HG03460 (cell line): ENCODE measurements around the gene HEPHL1.
A peak's percentile ranks its signal among the peaks of the same experiment; 100 is the strongest.
"Not testable (repeated sequence)": the region's sequence is repeated elsewhere in the genome, so short reads cannot be mapped to it uniquely, and the experiment has no call there.

ENCODE experiments used
- ATAC-seq: cut with Tn5 transposase; IDR thresholded peaks from one replicate; pipeline ENCODE4 v1.9.1; 2021; ENCODE audit not compliant: unreplicated experiment

The HEPHL1 gene

GRCh38 chr11:94077552-94078293 lies 56.6 kb downstream of the HEPHL1 start:
- no peak for ATAC-seq

DNA sequence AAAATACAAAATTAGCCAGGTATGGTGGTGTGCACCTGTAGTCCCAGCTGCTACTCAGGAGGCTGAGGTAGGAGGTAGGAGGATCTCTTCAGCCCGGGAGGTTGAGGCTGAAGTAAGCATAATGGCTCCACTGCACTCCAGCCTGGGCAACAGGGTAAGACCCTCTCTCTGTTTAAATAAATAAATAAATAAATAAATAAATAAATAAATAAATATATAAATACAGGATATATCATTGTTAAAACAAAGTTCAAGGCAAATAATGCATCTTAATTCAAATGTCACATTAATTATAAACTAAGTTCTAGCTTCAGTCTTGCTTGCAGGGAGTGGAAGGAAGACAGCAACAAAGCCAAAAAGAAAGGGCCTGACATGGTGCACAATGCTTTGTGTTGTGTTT lies 63.0 kb downstream of the HEPHL1 start:
- no peak for ATAC-seq

DNA sequence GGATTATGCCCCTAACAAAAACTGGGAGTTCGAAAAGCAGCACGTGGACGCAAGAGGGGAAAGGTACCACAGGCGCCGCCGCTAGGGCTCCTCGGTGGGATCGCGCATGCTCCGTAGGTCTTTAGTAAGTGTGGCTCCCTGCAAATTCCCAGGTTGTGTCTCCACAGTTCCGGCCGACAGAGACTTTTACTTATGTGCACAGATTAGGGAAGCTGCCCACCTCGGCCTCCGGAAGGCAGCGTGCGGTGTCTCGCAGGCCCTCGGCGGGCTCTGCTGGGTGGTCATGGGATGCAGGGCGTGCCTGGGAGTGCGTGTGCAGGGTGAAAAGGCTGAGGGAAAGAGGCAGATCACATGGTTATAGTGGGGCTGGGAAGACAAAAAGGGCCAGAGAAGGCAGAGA lies 67.8 kb downstream of the HEPHL1 start:
- ATAC-seq = no peak

- ATAC-seq = no peak
These were observed 68.2 kb downstream of the HEPHL1 start for GRCh38 chr11:94089341-94089740.

- no peak for ATAC-seq
These were observed 69.2 kb downstream of the HEPHL1 start for GRCh38 chr11:94090401-94090800.

DNA sequence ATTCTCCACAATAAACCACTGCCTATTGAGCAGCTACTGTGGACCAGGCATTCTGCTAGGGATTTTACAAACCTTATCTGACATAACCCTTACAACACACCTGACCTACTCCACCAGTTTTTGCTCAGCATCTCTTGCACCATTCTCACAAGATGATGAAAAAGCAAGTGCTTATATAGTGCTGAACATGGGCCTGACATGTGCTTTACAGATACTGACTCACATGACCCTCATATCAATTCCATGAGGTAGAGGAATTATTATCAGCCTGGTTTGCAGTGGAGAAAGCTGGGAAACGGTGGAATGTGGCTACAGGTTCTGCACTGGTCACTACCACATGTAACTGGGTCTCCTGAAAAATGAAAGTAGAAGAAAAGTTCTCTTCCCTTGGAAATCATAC lies 69.9 kb downstream of the HEPHL1 start:
- no peak for ATAC-seq

DNA sequence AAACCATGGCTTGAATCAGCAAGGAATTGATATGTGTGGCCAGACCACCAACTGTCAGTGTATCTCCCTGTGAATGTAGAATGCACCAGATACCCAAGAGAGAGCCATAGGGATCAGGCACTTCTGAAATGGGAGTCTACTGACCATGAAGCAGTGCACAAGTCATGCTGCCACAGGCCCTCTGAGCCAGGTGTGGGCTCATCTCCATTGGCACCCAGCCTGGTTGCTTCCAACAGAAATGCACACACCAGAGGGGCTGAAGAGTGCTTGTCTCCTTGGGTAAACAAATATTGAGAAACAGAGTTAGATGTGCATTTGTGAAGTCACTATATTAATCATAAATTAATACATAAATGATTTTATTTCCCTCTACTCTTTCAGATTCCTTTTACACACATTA lies 79.1 kb downstream of the HEPHL1 start:
- ATAC-seq = no peak

- no peak for ATAC-seq
These were observed 82.3 kb downstream of the HEPHL1 start for GRCh38 chr11:94103471-94103870.

DNA sequence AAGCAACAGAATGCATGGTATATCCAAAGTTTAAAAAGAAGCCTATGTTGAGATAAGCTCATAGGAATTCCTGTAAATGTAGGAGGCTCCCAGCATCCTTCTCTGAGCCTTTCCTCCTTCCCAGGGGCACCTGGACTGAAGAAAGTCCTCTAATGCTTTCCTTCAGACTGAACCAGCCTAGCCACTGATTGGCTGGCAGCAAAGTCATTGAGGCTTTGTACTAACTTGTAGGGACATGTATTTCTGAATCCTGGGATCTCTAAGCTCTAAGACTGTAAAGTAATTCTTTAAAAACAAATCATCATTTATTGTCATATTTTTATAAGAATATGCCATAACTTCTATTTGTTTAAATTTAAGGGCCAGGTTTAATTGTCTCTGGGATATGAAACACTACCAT lies 83.6 kb downstream of the HEPHL1 start:
- ATAC-seq = no peak

GRCh38 chr11:94106716-94107115 lies 85.6 kb downstream of the HEPHL1 start:
- ATAC-seq = no peak

DNA sequence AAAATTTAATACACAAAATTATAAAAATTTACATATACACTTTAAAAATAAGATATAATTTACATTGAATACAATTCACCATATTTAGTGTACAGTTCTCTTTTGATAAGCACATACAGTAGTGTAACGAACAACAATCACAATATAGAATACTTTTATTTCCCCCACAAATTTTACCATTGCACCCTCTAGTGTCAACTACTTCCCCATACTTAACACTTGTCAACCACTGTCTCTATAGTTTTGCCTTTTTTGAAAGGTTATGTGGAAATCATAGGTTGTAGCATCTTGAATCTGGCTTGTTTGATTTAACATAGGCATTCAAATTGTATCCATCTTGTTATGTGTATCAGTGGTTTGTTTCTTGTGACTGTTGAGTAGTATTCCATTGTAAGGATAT lies 86.2 kb downstream of the HEPHL1 start:
- ATAC-seq = no peak

DNA sequence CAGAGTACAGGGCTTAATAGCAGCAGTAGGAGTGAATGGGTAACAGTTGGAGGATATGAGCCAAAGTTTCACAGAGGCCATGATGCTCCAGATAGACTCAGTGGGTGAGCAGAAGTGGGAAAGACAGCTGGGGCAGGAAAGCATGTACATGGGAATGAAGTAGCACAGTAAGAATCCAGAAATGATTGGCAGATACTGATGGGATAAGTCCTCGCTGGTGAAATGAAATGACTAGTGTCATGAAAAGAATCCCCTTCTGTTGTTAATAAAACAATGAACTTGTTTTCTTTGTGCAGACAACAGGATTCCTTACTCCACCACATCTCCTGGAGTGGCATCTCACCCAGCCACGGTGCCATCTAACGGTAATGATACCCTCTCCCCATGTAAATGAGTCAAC lies 90.1 kb downstream of the HEPHL1 start:
- ATAC-seq = no peak

- no peak for ATAC-seq
These were observed 90.5 kb downstream of the HEPHL1 start for GRCh38 chr11:94111660-94112059.

DNA sequence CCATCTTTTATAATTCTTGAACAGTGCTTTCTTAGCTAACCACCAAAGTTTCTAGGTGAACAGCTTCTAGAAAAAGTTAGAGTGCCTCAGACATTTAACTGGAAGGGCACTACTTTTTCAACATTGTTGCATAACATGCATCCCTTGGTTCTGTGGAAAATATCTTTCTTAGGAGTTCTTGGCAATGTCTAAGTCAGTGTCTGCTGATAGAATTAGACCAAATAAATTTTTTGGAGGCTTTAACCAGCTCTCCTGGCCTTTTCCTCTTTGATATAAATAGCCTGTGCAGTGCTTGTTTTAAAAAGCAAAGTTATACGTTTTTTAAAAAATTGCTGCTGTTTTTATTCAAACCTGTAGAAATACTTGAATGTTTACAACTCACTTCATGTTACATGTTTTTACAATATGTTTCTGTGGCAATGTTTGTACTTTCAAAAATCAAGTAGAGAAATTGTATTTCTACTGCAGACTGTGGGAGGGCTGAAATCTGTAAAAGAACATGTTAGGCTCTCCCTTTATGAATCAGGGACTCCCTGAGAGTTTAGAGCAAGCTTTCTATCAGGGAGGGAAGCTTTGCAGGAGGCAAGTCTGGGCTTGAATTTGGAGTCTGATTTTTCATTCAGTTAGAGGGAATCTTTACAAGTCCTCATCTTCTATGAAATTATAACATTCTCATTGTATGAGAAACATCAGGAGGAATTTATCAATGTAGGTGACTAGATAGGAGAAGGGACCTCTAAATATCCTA lies 91.2 kb downstream of the HEPHL1 start:
- ATAC-seq = no peak

GRCh38 chr11:94117197-94117574 lies 96.0 kb downstream of the HEPHL1 start:
- no peak for ATAC-seq

GRCh38 chr11:94117871-94118270 lies 96.7 kb downstream of the HEPHL1 start:
- no peak for ATAC-seq

GRCh38 chr11:94119676-94120075 lies 98.5 kb downstream of the HEPHL1 start:
- ATAC-seq = not testable (repeated sequence)

DNA sequence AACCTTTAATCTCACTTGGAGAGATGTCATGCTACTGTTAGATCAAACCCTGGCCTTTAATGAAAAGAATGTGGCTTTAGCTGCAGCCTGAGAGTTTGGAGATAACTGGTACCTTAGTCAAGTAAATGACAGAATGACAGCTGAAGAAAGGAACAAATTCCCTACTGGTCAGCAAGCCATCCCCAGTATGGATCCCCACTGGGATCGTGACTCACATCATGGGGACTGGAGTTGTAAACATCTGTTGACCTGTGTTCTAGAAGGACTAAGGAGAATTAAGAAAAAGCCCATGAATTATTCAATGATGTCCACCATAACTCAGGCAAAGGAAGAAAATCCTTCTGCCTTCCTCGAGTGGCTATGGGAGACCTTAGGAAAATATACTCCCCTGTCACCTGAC lies 99.4 kb downstream of the HEPHL1 start:
- not testable (repeated sequence) for ATAC-seq

GRCh38 chr11:94120946-94121345 lies 99.8 kb downstream of the HEPHL1 start:
- ATAC-seq = no peak

- no peak for ATAC-seq
These were observed 104.4 kb downstream of the HEPHL1 start for GRCh38 chr11:94125407-94126115.

- no peak for ATAC-seq
These were observed 106.5 kb downstream of the HEPHL1 start for GRCh38 chr11:94127638-94128037.

DNA sequence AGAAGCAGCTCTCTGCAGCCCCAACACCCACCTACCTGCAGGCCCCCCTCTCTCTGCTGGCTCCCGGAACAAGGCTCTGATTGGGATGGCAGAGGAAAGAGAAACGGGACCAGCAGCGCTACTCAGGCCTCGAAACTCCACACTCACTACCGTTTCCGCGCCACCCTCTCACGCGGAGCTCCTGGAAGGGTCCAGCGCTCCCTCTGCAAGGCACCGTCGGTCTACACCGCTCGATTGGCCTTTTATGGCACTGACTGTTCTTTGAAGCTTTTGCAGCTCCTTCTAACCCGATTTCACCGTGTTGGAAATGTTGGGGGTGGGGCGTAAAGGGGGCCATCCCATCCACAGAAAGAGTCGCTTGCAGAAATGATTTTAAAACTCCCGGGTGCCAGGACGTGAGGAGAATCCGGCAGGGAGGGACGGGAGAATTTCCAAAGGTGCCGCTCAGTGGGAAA lies 107.2 kb downstream of the HEPHL1 start:
- ATAC-seq = peak; percentile 21
